RWPE2 (cell line): ENCODE data around the gene GRID2.

Experiments
- ATAC-seq: fragments of 200-7000 bp; cut with Tn5 transposase; 3 replicates; pipeline ENCODE4 v1.9.1; 2021; ENCODE audit warnings: low read depth
- DNase-seq: peaks from one replicate; pipeline ENCODE4 v3.0.0-alpha.2; 2020; ENCODE audit warnings: low spot score
- H3K27ac ChIP-seq: fragments of 450-650 bp; 2 replicates; pipeline ENCODE4 v1.5.1; 2017; ENCODE audit warnings: mild to moderate bottlenecking; ENCODE audit not compliant: poor library complexity, severe bottlenecking
- H3K27me3 ChIP-seq: fragments of 250-450 bp; sonication (Bioruptor Pico); 2 replicates; pipeline ENCODE4 v1.5.1; 2021; ENCODE audit warnings: mild to moderate bottlenecking, moderate library complexity; ENCODE audit not compliant: insufficient read depth, poor library complexity, severe bottlenecking
- H3K36me3 ChIP-seq: fragments of 250-450 bp; sonication (Bioruptor Pico); 2 replicates; pipeline ENCODE4 v1.5.1; 2020; ENCODE audit warnings: low read depth, mild to moderate bottlenecking, moderate library complexity
- H3K4me1 ChIP-seq: fragments of 250-450 bp; sonication (Bioruptor Pico); 2 replicates; pipeline ENCODE4 v1.5.1; 2021; ENCODE audit warnings: mild to moderate bottlenecking, moderate library complexity; ENCODE audit not compliant: insufficient read depth, poor library complexity, severe bottlenecking
- H3K4me3 ChIP-seq: fragments of 250-450 bp; sonication (Bioruptor Pico); 2 replicates; pipeline ENCODE4 v1.5.1; 2021; ENCODE audit warnings: mild to moderate bottlenecking, moderate library complexity; ENCODE audit not compliant: severe bottlenecking
- H3K9me3 ChIP-seq: fragments of 250-450 bp; sonication (Bioruptor Pico); 2 replicates; pipeline ENCODE4 v1.5.1; 2021; ENCODE audit warnings: mild to moderate bottlenecking, moderate library complexity; ENCODE audit not compliant: severe bottlenecking
- TF ChIP-seq, protein P1 (sequence below): fragments of 450-650 bp; IDR thresholded peaks from one replicate; pipeline ENCODE4 v1.5.1; 2017; ENCODE audit warnings: mild to moderate bottlenecking, moderate library complexity; ENCODE audit not compliant: poor library complexity, severe bottlenecking

GRID2 gene

DNA sequence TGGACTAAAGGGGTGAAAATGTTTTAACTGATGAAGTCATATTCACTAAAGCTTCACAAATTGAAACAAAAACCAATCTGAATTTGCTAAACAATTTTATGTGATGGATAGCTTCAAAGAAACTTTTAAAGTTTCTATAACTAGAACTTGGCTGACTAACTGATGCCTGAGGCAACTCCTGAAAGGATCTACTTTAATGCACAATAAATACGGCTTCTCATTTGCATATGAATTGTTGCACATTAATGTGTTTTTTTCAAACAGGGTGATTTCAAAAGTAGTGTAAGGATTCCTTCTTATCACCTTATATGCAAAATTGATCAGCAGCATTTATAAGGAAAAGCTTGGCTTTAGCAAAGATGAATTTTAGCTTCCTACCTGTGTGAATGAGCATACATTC, 1466.4 kb downstream of the GRID2 start:
- no peak overlapping the region for H3K4me3 ChIP-seq
- no peaks in the 10 kb centered on the region for H3K27me3 ChIP-seq
- DNase-seq (no peak), ATAC-seq (no peak)
- H3K27ac ChIP-seq: no peak overlapping the region
- no peaks in the 10 kb centered on the region for H3K4me1 ChIP-seq
- TF ChIP-seq, protein P1, sequence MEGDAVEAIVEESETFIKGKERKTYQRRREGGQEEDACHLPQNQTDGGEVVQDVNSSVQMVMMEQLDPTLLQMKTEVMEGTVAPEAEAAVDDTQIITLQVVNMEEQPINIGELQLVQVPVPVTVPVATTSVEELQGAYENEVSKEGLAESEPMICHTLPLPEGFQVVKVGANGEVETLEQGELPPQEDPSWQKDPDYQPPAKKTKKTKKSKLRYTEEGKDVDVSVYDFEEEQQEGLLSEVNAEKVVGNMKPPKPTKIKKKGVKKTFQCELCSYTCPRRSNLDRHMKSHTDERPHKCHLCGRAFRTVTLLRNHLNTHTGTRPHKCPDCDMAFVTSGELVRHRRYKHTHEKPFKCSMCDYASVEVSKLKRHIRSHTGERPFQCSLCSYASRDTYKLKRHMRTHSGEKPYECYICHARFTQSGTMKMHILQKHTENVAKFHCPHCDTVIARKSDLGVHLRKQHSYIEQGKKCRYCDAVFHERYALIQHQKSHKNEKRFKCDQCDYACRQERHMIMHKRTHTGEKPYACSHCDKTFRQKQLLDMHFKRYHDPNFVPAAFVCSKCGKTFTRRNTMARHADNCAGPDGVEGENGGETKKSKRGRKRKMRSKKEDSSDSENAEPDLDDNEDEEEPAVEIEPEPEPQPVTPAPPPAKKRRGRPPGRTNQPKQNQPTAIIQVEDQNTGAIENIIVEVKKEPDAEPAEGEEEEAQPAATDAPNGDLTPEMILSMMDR: no peak
- H3K36me3 ChIP-seq: no peaks in the 10 kb centered on the region
- H3K9me3 ChIP-seq: no peaks in the 10 kb centered on the region

DNA sequence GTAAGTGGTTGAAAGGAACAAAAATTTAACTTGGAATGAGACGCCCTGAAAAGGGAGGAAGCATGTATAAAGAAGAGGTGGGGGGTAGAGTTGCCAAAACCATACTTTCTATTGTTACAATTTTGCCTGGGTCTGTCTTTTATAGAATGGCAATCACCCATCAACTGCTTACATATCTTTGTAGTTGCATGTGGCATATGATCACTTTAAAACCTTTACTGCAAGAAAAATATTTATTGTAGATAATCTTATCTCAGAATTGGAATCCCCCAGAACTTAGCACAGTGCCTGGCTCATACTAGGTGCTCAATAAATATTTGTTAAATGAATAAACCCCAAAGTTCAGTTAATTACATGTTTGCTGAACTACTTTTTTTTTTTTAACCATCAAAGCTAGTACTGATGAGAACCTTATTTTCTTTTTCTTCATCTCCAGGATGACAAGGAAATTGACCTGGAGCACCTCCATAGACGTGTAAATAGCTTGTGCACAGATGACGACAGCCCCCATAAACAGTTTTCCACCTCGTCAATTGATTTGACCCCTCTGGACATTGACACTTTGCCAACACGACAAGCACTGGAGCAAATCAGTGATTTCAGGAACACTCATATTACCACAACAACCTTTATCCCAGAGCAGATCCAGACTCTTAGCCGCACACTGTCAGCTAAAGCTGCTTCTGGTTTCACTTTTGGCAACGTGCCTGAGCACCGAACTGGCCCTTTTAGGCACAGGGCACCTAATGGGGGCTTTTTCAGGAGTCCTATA, 1468.1 kb downstream of the GRID2 start:
- Histone ChIP-seq H3K4me1 (peaks cover 9% of the 10 kb centered on the region), H3K27ac (no peak overlapping the region), H3K4me3 (no peak overlapping the region), H3K36me3 (no peaks in the 10 kb centered on the region), H3K9me3 (no peaks in the 10 kb centered on the region), H3K27me3 (no peaks in the 10 kb centered on the region)
- ATAC-seq (no peak), DNase-seq (no peak)
- TF ChIP-seq, protein P1: no peak

DNA sequence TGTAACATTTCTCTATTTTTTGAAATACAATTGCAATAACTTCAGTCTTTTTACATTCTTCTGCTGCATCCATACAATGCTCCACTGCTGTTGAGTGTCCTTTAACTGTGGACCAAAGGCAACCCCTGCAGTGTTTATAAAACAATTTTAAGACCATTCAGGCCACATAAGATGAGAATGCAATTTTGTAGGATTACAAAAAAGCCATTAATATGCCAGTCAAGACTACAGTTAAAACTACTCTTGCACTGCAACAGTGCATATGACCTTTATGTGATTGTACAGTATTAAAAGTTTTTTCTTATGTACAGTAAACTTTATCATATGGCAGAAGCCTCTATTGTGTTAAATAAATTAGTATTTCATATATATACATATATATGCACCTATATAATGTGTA, 1469.1 kb downstream of the GRID2 start:
- Histone ChIP-seq H3K27ac (no peak overlapping the region), H3K9me3 (no peaks in the 10 kb centered on the region), H3K4me1 (peaks cover 16% of the 10 kb centered on the region), H3K36me3 (no peaks in the 10 kb centered on the region), H3K4me3 (no peak overlapping the region), H3K27me3 (no peaks in the 10 kb centered on the region)
- ATAC-seq: no peak
- TF ChIP-seq, protein P1: no peak
- no peak for DNase-seq

DNA sequence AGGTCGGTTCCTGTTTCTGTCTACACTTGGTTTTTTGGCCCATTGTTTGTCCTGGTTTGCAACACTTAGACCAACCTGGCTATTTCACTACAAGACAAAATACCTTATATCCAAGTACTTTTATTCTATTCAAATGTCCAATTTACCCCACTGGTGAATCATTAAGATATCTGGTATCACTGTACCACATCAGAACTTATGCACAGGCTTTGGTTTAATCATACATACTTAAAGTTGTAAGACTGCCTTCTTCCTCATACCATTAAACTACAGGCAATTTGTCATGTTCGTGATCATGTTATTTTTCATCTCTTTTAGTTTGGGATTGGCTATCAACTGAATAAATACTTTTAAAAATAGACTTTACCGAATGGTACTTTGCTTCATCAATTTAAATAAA, 1471.8 kb downstream of the GRID2 start:
- Histone ChIP-seq H3K27me3 (no peaks in the 10 kb centered on the region), H3K36me3 (no peaks in the 10 kb centered on the region), H3K27ac (peak overlapping the region; percentile 67), H3K4me3 (no peak overlapping the region), H3K4me1 (peaks cover 16% of the 10 kb centered on the region), H3K9me3 (no peaks in the 10 kb centered on the region)
- DNase-seq (no peak), ATAC-seq (no peak)
- TF ChIP-seq, protein P1: no peak

DNA sequence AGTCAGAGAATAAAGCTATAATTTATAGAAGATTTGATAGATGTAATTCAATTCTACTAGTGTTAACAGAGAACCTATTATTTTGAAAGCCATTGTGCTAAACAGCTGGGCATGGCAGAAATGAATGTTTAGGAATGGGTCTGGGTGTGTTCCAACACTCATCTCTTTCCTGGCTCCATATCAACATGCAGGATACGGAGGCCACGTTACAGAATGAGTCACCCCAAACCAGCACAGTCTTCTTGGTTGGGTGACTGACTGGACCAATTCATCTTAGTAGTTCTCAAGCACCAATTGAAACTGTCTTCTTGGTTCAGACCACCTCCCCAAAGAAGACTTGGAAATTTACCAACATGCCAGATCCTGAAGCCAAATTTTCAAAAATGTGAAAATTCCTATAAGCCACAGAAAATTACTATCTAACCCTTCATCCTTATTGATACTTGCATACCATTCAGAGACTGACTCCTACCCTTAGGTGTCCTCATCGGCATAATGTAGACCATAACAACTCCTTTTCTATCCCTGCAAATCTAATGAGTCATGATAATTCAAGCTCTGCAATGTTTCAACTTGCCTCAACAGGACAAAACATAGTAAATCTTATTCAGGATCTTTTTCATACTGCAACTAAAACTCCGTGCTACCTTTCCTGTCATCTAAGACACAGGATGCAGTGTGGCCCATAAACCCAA, 1472.8 kb downstream of the GRID2 start:
- Histone ChIP-seq H3K4me3 (no peak overlapping the region), H3K9me3 (no peaks in the 10 kb centered on the region), H3K27me3 (no peaks in the 10 kb centered on the region), H3K27ac (peak overlapping the region; percentile 67), H3K4me1 (peaks cover 16% of the 10 kb centered on the region), H3K36me3 (no peaks in the 10 kb centered on the region)
- no peak for DNase-seq
- peak; percentile 89 for ATAC-seq
- TF ChIP-seq, protein P1: no peak
